Osteoblast (primary cell): Measurements from ENCODE around the gene UMPS. TPM values are rescaled to one million over a fixed set of nuclear protein-coding genes. Genes with fewer than 3 reads are reported as not detected.
"Not testable (repeated sequence)": the region's sequence is repeated elsewhere in the genome, so short reads cannot be mapped to it uniquely, and the experiment has no call there.

Experiments used
- DNase-seq: peaks from one replicate; pipeline ENCODE4 v3.0.0; 2011; ENCODE audit warnings: low spot score, mixed read lengths; ENCODE audit not compliant: insufficient read length; ENCODE audit errors: missing footprints
- H2AFZ ChIP-seq: 2 replicates; pipeline ENCODE4 v1.6.0; 2011; ENCODE audit warnings: mild to moderate bottlenecking, low read length
- H3K27ac ChIP-seq: 2 replicates; pipeline ENCODE4 v1.5.1; 2011; ENCODE audit warnings: mild to moderate bottlenecking, low read depth, low read length, moderate library complexity
- H3K27me3 ChIP-seq: 2 replicates; pipeline ENCODE4 v1.6.0; 2012; ENCODE audit warnings: mild to moderate bottlenecking, control low read depth, inconsistent platforms, low read length, moderate library complexity; ENCODE audit not compliant: insufficient read depth
- H3K36me3 ChIP-seq: 2 replicates; pipeline ENCODE4 v1.5.1; 2011; ENCODE audit warnings: mild to moderate bottlenecking, low read length, control low read depth, moderate library complexity; ENCODE audit not compliant: insufficient read depth
- H3K4me1 ChIP-seq: 2 replicates; pipeline ENCODE4 v1.5.1; 2011; ENCODE audit warnings: mild to moderate bottlenecking, low read length, control low read depth, moderate library complexity; ENCODE audit not compliant: insufficient read depth
- H3K4me2 ChIP-seq: 2 replicates; pipeline ENCODE4 v1.6.0; 2011; ENCODE audit warnings: mild to moderate bottlenecking, low read length; ENCODE audit not compliant: insufficient read depth
- H3K4me3 ChIP-seq: fragments of 200-600 bp; sonication (generic); 3 replicates; pipeline ENCODE4 v1.5.1; 2012; ENCODE audit warnings: mild to moderate bottlenecking, low read length, inconsistent platforms; ENCODE audit not compliant: insufficient read depth
- H3K79me2 ChIP-seq: 2 replicates; pipeline ENCODE4 v1.6.0; 2012; ENCODE audit warnings: mild to moderate bottlenecking, low read length, control low read depth, inconsistent platforms; ENCODE audit not compliant: insufficient read depth
- H3K9me3 ChIP-seq: 2 replicates; pipeline ENCODE4 v1.5.1; 2011; ENCODE audit warnings: low read depth, low read length, control low read depth
- H4K20me1 ChIP-seq: 2 replicates; pipeline ENCODE4 v1.6.0; 2012; ENCODE audit warnings: mild to moderate bottlenecking, low read length, control low read depth; ENCODE audit not compliant: insufficient read depth
- CTCF ChIP-seq: IDR thresholded peaks from 2 replicates; pipeline ENCODE4 v1.5.1; 2011; ENCODE audit warnings: mild to moderate bottlenecking, low read depth, low read length, moderate library complexity; ENCODE audit errors: extremely low read depth
- total RNA-seq: library from RNA; depleted of rRNA; stranded (reverse); fragments of >200 nt; gene quantifications from 2 replicates; pipeline ENCODE4 v1.2.3, GENCODE V29; 2012

Gene UMPS
- total RNA-seq, 1 donor = 19.5 TPM

DNA sequence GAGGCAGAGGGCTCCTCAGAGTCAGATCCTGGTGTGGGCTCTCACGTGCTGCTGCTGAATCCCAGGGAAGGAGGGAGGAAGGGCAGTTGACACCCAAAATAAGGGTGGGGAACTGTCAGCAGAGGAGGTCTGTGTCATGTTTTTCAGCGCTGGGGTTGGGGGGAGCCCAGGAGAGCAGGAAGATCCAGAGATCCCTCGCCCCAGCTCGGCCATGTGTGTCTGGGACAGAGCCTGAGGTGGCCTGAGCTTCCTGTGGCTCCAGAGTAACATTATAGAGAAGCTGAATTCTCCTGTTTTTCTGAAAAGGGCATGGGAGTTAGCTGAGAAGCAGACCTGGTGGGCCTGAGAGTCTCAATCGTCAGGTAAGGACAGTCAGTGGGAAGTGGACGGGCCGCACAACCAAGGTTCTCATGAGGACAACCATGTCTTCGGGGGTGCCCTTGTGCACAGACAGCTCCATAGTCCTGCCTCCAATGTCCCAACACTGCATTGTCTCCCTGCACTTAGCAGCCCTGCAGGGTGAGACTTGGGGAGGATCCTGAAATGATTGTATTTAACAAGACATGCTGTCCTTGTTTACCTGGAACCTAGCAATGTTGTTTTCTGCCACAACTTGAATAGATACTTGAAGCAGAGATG is 18.4 kb downstream of the UMPS start:
- Histone ChIP-seq H2AFZ (no peak overlapping the region), H3K27me3 (no peaks in the 10 kb centered on the region), H3K4me3 (no peak overlapping the region), H4K20me1 (no peaks in the 10 kb centered on the region), H3K4me1 (no peaks in the 10 kb centered on the region), H3K36me3 (peaks cover 13% of the 10 kb centered on the region), H3K9me3 (no peaks in the 10 kb centered on the region), H3K27ac (no peak overlapping the region), H3K79me2 (no peaks in the 10 kb centered on the region), H3K4me2 (no peak overlapping the region)
- DNase-seq = no peak
- TF ChIP-seq CTCF = no peak

- not testable (repeated sequence) for H3K4me2 ChIP-seq, H3K9me3 ChIP-seq, H2AFZ ChIP-seq, H3K27ac ChIP-seq, DNase-seq, H3K36me3 ChIP-seq, H3K27me3 ChIP-seq, H3K4me3 ChIP-seq, H3K4me1 ChIP-seq, H3K79me2 ChIP-seq, H4K20me1 ChIP-seq
These were observed 19.6 kb downstream of the UMPS start for GRCh38 chr3:124749877-124750276.

- Histone ChIP-seq H3K27me3 (no peaks in the 10 kb centered on the region), H3K27ac (no peak overlapping the region), H2AFZ (no peak overlapping the region), H3K79me2 (no peaks in the 10 kb centered on the region), H3K4me2 (no peak overlapping the region), H3K36me3 (no peaks in the 10 kb centered on the region), H4K20me1 (no peaks in the 10 kb centered on the region), H3K4me1 (no peaks in the 10 kb centered on the region), H3K9me3 (no peaks in the 10 kb centered on the region), H3K4me3 (no peak overlapping the region)
- TF ChIP-seq CTCF = no peak
- no peak for DNase-seq
These were observed 21.2 kb downstream of the UMPS start for GRCh38 chr3:124751501-124751900.

- Histone ChIP-seq H3K4me3 (no peak overlapping the region), H3K4me1 (no peaks in the 10 kb centered on the region), H3K36me3 (no peaks in the 10 kb centered on the region), H3K9me3 (no peaks in the 10 kb centered on the region), H3K4me2 (no peak overlapping the region), H3K27ac (no peak overlapping the region), H3K27me3 (no peaks in the 10 kb centered on the region), H2AFZ (no peak overlapping the region), H4K20me1 (no peaks in the 10 kb centered on the region), H3K79me2 (no peaks in the 10 kb centered on the region)
- no peak for TF ChIP-seq CTCF
- DNase-seq = no peak
These were observed 21.8 kb downstream of the UMPS start for GRCh38 chr3:124752051-124752450.

DNA sequence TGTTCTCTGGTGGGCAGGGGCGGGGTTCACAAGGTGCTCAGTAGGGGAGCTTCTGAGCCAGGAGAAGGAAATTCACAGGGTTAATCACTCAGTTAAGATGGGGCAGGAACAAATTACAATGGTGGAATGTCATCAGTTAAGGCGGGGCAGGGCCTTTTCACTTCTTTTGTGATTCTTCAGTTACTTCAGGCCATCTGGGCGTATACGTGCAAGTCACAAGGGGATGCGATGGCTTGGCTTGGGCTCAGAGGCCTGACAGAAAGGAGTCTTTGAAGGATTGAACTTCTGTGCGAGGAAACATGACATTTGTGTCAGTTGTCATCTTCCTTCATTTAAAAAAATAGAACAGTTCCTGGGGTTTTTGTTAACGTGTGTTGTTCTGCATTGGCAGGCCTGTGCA is 27.7 kb downstream of the UMPS start:
- not testable (repeated sequence) for H3K9me3 ChIP-seq, H2AFZ ChIP-seq, H3K79me2 ChIP-seq, DNase-seq, H3K27me3 ChIP-seq, H3K27ac ChIP-seq, H4K20me1 ChIP-seq, H3K36me3 ChIP-seq, H3K4me3 ChIP-seq, H3K4me2 ChIP-seq
- peaks cover 17% of the 10 kb centered on the region for H3K4me1 ChIP-seq
